PFSK-1 (cell line): ENCODE data around the gene MGST2.

Source experiments
- FOXP2 ChIP-seq: optimal IDR thresholded peaks from 2 replicates; pipeline ENCODE3; 2011; ENCODE audit warnings: borderline replicate concordance, control low read depth, inconsistent platforms; ENCODE audit not compliant: insufficient read depth; ENCODE audit errors: extremely low read length, extremely low read depth
- POLR2AphosphoS5 ChIP-seq: IDR thresholded peaks from 2 replicates; pipeline ENCODE4 v1.6.1; 2012; ENCODE audit warnings: low read depth, mild to moderate bottlenecking, control low read depth, low read length, moderate library complexity
- REST ChIP-seq, 2 experiments: IDR thresholded peaks; 2 replicates each; pipeline versions ENCODE4 v1.6.1 to v1.8.0; 2011 to 2012; ENCODE audit warnings: low read depth in 2 of 2, low read length in 2 of 2, control low read depth in 1 of 2, inconsistent platforms in 1 of 2, mild to moderate bottlenecking in 1 of 2, moderate library complexity in 1 of 2; ENCODE audit not compliant: insufficient read depth in 1 of 2
- SIN3A ChIP-seq: IDR thresholded peaks from 2 replicates; pipeline ENCODE4 v1.6.1; 2012; ENCODE audit warnings: mild to moderate bottlenecking, low read length, moderate library complexity, borderline replicate concordance; ENCODE audit not compliant: insufficient read depth
- TAF1 ChIP-seq: IDR thresholded peaks from 2 replicates; pipeline ENCODE4 v1.6.1; 2012; ENCODE audit warnings: low read length, control low read depth, borderline replicate concordance; ENCODE audit not compliant: insufficient read depth

The MGST2 gene

GRCh38 chr4:139720806-139721205 lies 55.2 kb downstream of the MGST2 start:
- TF ChIP-seq POLR2AphosphoS5 (no peak), SIN3A (no peak), FOXP2 (no peak), REST (IDR thresholded peaks at IDR 0.05; ENCODE audit: insufficient read depth in 1 of 2, low read depth in 2 of 2, low read length in 2 of 2) (no peak), TAF1 (no peak)

- no peak for TF ChIP-seq REST (IDR thresholded peaks at IDR 0.05; ENCODE audit: insufficient read depth in 1 of 2, low read depth in 2 of 2, low read length in 2 of 2)
Observed at GRCh38 chr4:139721789-139722188, 56.2 kb downstream of the MGST2 start.

GRCh38 chr4:139725236-139725635 lies 59.6 kb downstream of the MGST2 start:
- TF ChIP-seq FOXP2 (no peak), REST (IDR thresholded peaks at IDR 0.05; ENCODE audit: insufficient read depth in 1 of 2, low read depth in 2 of 2, low read length in 2 of 2) (no peak), SIN3A (no peak), TAF1 (no peak), POLR2AphosphoS5 (no peak)

- TF ChIP-seq REST (IDR thresholded peaks at IDR 0.05; ENCODE audit: insufficient read depth in 1 of 2, low read depth in 2 of 2, low read length in 2 of 2) (no peak), POLR2AphosphoS5 (no peak), SIN3A (no peak), TAF1 (no peak), FOXP2 (no peak)
Observed at GRCh38 chr4:139726615-139727014, 61.0 kb downstream of the MGST2 start.

GRCh38 chr4:139728146-139728545 lies 62.5 kb downstream of the MGST2 start:
- TF ChIP-seq FOXP2 (no peak), TAF1 (no peak), REST (IDR thresholded peaks at IDR 0.05; ENCODE audit: insufficient read depth in 1 of 2, low read depth in 2 of 2, low read length in 2 of 2) (no peak), POLR2AphosphoS5 (no peak), SIN3A (no peak)
